SU-DHL-6 (cell line): ENCODE data around the gene ITGA7.
"Not testable (repeated sequence)": the region's sequence is repeated elsewhere in the genome, so short reads cannot be mapped to it uniquely, and the experiment has no call there.

ENCODE experiments used
- H2AFZ ChIP-seq: fragments of 200-600 bp; sonication (generic); 2 replicates; pipeline ENCODE4 v1.6.1; 2014; ENCODE audit warnings: low read depth, mild to moderate bottlenecking, moderate library complexity, mixed read lengths, antibody characterized with exemption, low read length; ENCODE audit not compliant: severe bottlenecking
- H3F3A ChIP-seq: fragments of 200-600 bp; shearing (Covaris generic); 2 replicates; pipeline ENCODE4 v1.6.0; 2016; ENCODE audit warnings: antibody characterized with exemption, mild to moderate bottlenecking; ENCODE audit not compliant: insufficient read depth
- H3K27ac ChIP-seq: fragments of 200-600 bp; sonication (generic); 2 replicates; pipeline ENCODE4 v1.5.1; 2016; ENCODE audit warnings: low read depth, mild to moderate bottlenecking, low read length, moderate library complexity, mixed read lengths
- H3K27me3 ChIP-seq: fragments of 200-600 bp; sonication (generic), shearing (Covaris generic); 2 replicates; pipeline ENCODE4 v1.6.0; 2014; ENCODE audit warnings: mild to moderate bottlenecking, low read length
- H3K36me3 ChIP-seq: fragments of 200-600 bp; sonication (generic); 2 replicates; pipeline ENCODE4 v1.6.1; 2014; ENCODE audit warnings: mild to moderate bottlenecking, low read length, mixed read lengths
- H3K4me2 ChIP-seq: fragments of 300-600, 200-600 bp; shearing (Covaris generic), sonication (generic); 2 replicates; pipeline ENCODE4 v1.6.0; 2014; ENCODE audit warnings: low read length, low read depth, mild to moderate bottlenecking; ENCODE audit not compliant: poor library complexity, severe bottlenecking
- H3K4me3 ChIP-seq: fragments of 200-600 bp; sonication (generic); 2 replicates; pipeline ENCODE4 v1.5.1; 2014; ENCODE audit warnings: antibody characterized with exemption, low read length, mild to moderate bottlenecking, mixed read lengths; ENCODE audit not compliant: insufficient read depth, poor library complexity, severe bottlenecking
- H3K79me2 ChIP-seq: fragments of 200-600 bp; sonication (generic); 2 replicates; pipeline ENCODE4 v1.6.1; 2014; ENCODE audit warnings: mild to moderate bottlenecking, low read length, moderate library complexity; ENCODE audit not compliant: insufficient read depth
- H3K9ac ChIP-seq: fragments of 200-600 bp; sonication (generic); 2 replicates; pipeline ENCODE4 v1.7.0; 2014; ENCODE audit warnings: mild to moderate bottlenecking, low read length
- H3K9me2 ChIP-seq: fragments of 200-600 bp; sonication (generic); replicated peaks from 2 replicates; pipeline ENCODE4 v1.6.1; 2014; ENCODE audit warnings: low read length; ENCODE audit not compliant: insufficient read depth
- H3K9me3 ChIP-seq: fragments of 200-600 bp; sonication (generic); 2 replicates; pipeline ENCODE4 v1.6.1; 2014; ENCODE audit warnings: low read length, mixed read lengths; ENCODE audit not compliant: insufficient read depth
- H4K20me1 ChIP-seq: fragments of 200-600 bp; sonication (generic); 2 replicates; pipeline ENCODE4 v1.6.1; 2014; ENCODE audit warnings: low read depth, mild to moderate bottlenecking, antibody characterized with exemption, low read length, moderate library complexity, mixed read lengths
- CTCF ChIP-seq: fragments of 200-600 bp; sonication (generic); IDR thresholded peaks from one replicate; pipeline ENCODE4 v1.5.1; 2017; ENCODE audit warnings: antibody characterized with exemption, mild to moderate bottlenecking, low read length, moderate library complexity; ENCODE audit not compliant: insufficient read depth, poor library complexity, severe bottlenecking
- EZH2phosphoT487 ChIP-seq: fragments of 200-600 bp; sonication (generic), shearing (Covaris generic); conservative IDR thresholded peaks from 2 replicates; pipeline ENCODE4 v1.6.1; 2018; ENCODE audit warnings: mild to moderate bottlenecking, antibody characterized with exemption, low read length, moderate library complexity, mixed read lengths

ITGA7 gene

GRCh38 chr12:55652352-55652751 lies 55.4 kb downstream of the ITGA7 start:
- Histone ChIP-seq H3F3A (no peaks in the 10 kb centered on the region), H3K4me2 (no peak overlapping the region), H3K36me3 (no peaks in the 10 kb centered on the region), H3K9me3 (no peaks in the 10 kb centered on the region), H2AFZ (no peak overlapping the region), H4K20me1 (no peaks in the 10 kb centered on the region), H3K9me2 (no peaks in the 10 kb centered on the region), H3K27ac (no peak overlapping the region), H3K9ac (no peak overlapping the region), H3K27me3 (no peaks in the 10 kb centered on the region), H3K79me2 (no peaks in the 10 kb centered on the region), H3K4me3 (no peak overlapping the region)
- TF ChIP-seq EZH2phosphoT487 (no peak), CTCF (no peak)

- Histone ChIP-seq H3K4me2 (no peak overlapping the region), H3K9ac (no peak overlapping the region), H3K9me3 (no peaks in the 10 kb centered on the region)
Measured at GRCh38 chr12:55651299-55651683, 56.4 kb downstream of the ITGA7 start.

GRCh38 chr12:55650620-55651298 lies 56.9 kb downstream of the ITGA7 start:
- not testable (repeated sequence) for H3K36me3 ChIP-seq, H3F3A ChIP-seq, H3K4me3 ChIP-seq, H3K4me2 ChIP-seq, H2AFZ ChIP-seq, H4K20me1 ChIP-seq, H3K27me3 ChIP-seq, H3K9me2 ChIP-seq, H3K9ac ChIP-seq, H3K79me2 ChIP-seq, H3K9me3 ChIP-seq, H3K27ac ChIP-seq

More at GRCh38 chr12:55651299-55651683, 56.4 kb downstream of the ITGA7 start:
- H4K20me1 ChIP-seq, result no peaks in the 10 kb centered on the region
- no peaks in the 10 kb centered on the region for H3K36me3 ChIP-seq
- no peaks in the 10 kb centered on the region for H3F3A ChIP-seq
- no peak overlapping the region for H2AFZ ChIP-seq
- H3K9me2 ChIP-seq, result no peaks in the 10 kb centered on the region
- no peaks in the 10 kb centered on the region for H3K79me2 ChIP-seq
- H3K4me3 ChIP-seq, result no peak overlapping the region
- no peak overlapping the region for H3K27ac ChIP-seq
- no peak for TF ChIP-seq CTCF
- TF ChIP-seq EZH2phosphoT487, result no peak
- H3K27me3 ChIP-seq, result no peaks in the 10 kb centered on the region

GRCh38 chr12:55647027-55647426 lies 60.7 kb downstream of the ITGA7 start:
- no peaks in the 10 kb centered on the region for H4K20me1 ChIP-seq
- no peaks in the 10 kb centered on the region for H3K36me3 ChIP-seq
- peak overlapping the region; percentile 61 for H2AFZ ChIP-seq
- no peaks in the 10 kb centered on the region for H3K27me3 ChIP-seq
- no peaks in the 10 kb centered on the region for H3K9me2 ChIP-seq
- no peaks in the 10 kb centered on the region for H3F3A ChIP-seq
- H3K9ac ChIP-seq, result no peak overlapping the region
- H3K9me3 ChIP-seq, result no peaks in the 10 kb centered on the region
- no peak overlapping the region for H3K4me3 ChIP-seq
- TF ChIP-seq EZH2phosphoT487, result no peak
- TF ChIP-seq CTCF, result no peak
- no peak overlapping the region for H3K27ac ChIP-seq
- H3K79me2 ChIP-seq, result no peaks in the 10 kb centered on the region
- H3K4me2 ChIP-seq, result no peak overlapping the region
